Mesodermal cell (in vitro differentiated cells): ENCODE results near the gene CUL2.

Experiments used
- H3K27ac ChIP-seq: 2 replicates; pipeline ENCODE4 v1.7.0; 2013; ENCODE audit warnings: mild to moderate bottlenecking, low read depth, low read length, moderate library complexity; ENCODE audit not compliant: severe bottlenecking
- H3K36me3 ChIP-seq: 2 replicates; pipeline ENCODE4 v1.7.1; 2013; ENCODE audit warnings: mild to moderate bottlenecking, low read length, moderate library complexity; ENCODE audit not compliant: control insufficient read depth, insufficient read depth
- H3K4me1 ChIP-seq: one replicate; pipeline ENCODE4 v1.7.1; 2013; ENCODE audit warnings: mild to moderate bottlenecking, low read length; ENCODE audit not compliant: insufficient read depth, control insufficient read depth, poor library complexity, severe bottlenecking
- H3K4me3 ChIP-seq: 2 replicates; pipeline ENCODE4 v1.7.0; 2013; ENCODE audit warnings: low read length, control low read depth, mild to moderate bottlenecking; ENCODE audit not compliant: insufficient read depth, poor library complexity, severe bottlenecking; ENCODE audit errors: extremely low read depth
- H3K9me3 ChIP-seq: 2 replicates; pipeline ENCODE4 v1.7.1; 2013; ENCODE audit warnings: mild to moderate bottlenecking, low read length, moderate library complexity; ENCODE audit not compliant: control insufficient read depth
- WGBS, 2 experiments: methylation state at CpG; one replicate each; pipeline ENCODE4 v1.1.5; 2013; ENCODE audit warnings: missing lambda C conversion rate in 2 of 2; ENCODE audit not compliant: insufficient coverage in 2 of 2; 5-methylcytosine and 5-hydroxymethylcytosine counted together

The CUL2 gene

GRCh38 chr10:35079763-35080162, 10.4 kb downstream of the CUL2 start:
- H3K4me3 ChIP-seq: no peak overlapping the region
- H3K27ac ChIP-seq: peak overlapping the region; percentile 46
- H3K9me3 ChIP-seq: peaks cover 4% of the 10 kb centered on the region
- peaks cover 7% of the 10 kb centered on the region for H3K4me1 ChIP-seq
- H3K36me3 ChIP-seq: peaks cover 19% of the 10 kb centered on the region
- 100% methylated on average over 1 of the region's 3 CpGs; no CpG with 5 or more reads in 1 of the 2 experiments for WGBS, 2 experiments

- no peak overlapping the region for H3K27ac ChIP-seq
- peaks cover 7% of the 10 kb centered on the region for H3K4me1 ChIP-seq
- H3K9me3 ChIP-seq: peaks cover 4% of the 10 kb centered on the region
- no peak overlapping the region for H3K4me3 ChIP-seq
- peaks cover 19% of the 10 kb centered on the region for H3K36me3 ChIP-seq
- 89% methylated on average over 4 of the region's 4 CpGs; no CpG with 5 or more reads in 1 of the 2 experiments for WGBS, 2 experiments
Observed at GRCh38 chr10:35079265-35079664, 10.9 kb downstream of the CUL2 start.

GRCh38 chr10:35075228-35075627, 14.9 kb downstream of the CUL2 start:
- peaks cover 24% of the 10 kb centered on the region for H3K36me3 ChIP-seq
- H3K4me1 ChIP-seq: peaks cover 10% of the 10 kb centered on the region
- 100% methylated on average over 3 of the region's 3 CpGs for WGBS, 2 experiments
- no peak overlapping the region for H3K4me3 ChIP-seq
- no peak overlapping the region for H3K27ac ChIP-seq
- H3K9me3 ChIP-seq: no peaks in the 10 kb centered on the region

GRCh38 chr10:35074266-35074665, 15.9 kb downstream of the CUL2 start:
- H3K4me1 ChIP-seq: peaks cover 4% of the 10 kb centered on the region
- no peak overlapping the region for H3K4me3 ChIP-seq
- H3K36me3 ChIP-seq: peaks cover 26% of the 10 kb centered on the region
- H3K9me3 ChIP-seq: no peaks in the 10 kb centered on the region
- H3K27ac ChIP-seq: no peak overlapping the region
- WGBS, 2 experiments: 91% methylated on average over 3 of the region's 4 CpGs; no CpG with 5 or more reads in 1 of the 2 experiments

GRCh38 chr10:35070521-35070920, 19.6 kb downstream of the CUL2 start:
- Histone ChIP-seq H3K36me3 (peaks cover 45% of the 10 kb centered on the region), H3K4me3 (no peak overlapping the region), H3K4me1 (peaks cover 4% of the 10 kb centered on the region), H3K9me3 (no peaks in the 10 kb centered on the region), H3K27ac (no peak overlapping the region)
- WGBS, 2 experiments: 100% methylated on average over 1 of the region's 3 CpGs

- 100% methylated on average over 1 of the region's 3 CpGs; no CpG with 5 or more reads in 1 of the 2 experiments for WGBS, 2 experiments
- H3K4me1 ChIP-seq: peaks cover 7% of the 10 kb centered on the region
- H3K9me3 ChIP-seq: no peaks in the 10 kb centered on the region
- no peak overlapping the region for H3K4me3 ChIP-seq
- H3K27ac ChIP-seq: no peak overlapping the region
- H3K36me3 ChIP-seq: peaks cover 63% of the 10 kb centered on the region
Observed at GRCh38 chr10:35063837-35064454, 26.2 kb downstream of the CUL2 start.

- no peak overlapping the region for H3K27ac ChIP-seq
- H3K4me1 ChIP-seq: peaks cover 38% of the 10 kb centered on the region
- H3K9me3 ChIP-seq: no peaks in the 10 kb centered on the region
- peaks cover 44% of the 10 kb centered on the region for H3K36me3 ChIP-seq
- no peak overlapping the region for H3K4me3 ChIP-seq
Observed at GRCh38 chr10:35059481-35059880, 30.7 kb downstream of the CUL2 start.

- Histone ChIP-seq H3K4me3 (no peak overlapping the region), H3K27ac (peak overlapping the region; percentile 86), H3K36me3 (peaks cover 44% of the 10 kb centered on the region), H3K4me1 (peaks cover 38% of the 10 kb centered on the region), H3K9me3 (no peaks in the 10 kb centered on the region)
- no CpG with 5 or more reads among the region's 1 CpG for WGBS, 2 experiments
Observed at GRCh38 chr10:35058686-35059085, 31.5 kb downstream of the CUL2 start.

- 61 to 77% methylated on average over 5 to 6 of the region's 6 CpGs for WGBS, 2 experiments
Observed at GRCh38 chr10:35058134-35058533, 32.0 kb downstream of the CUL2 start.

GRCh38 chr10:35056686-35057085, 33.5 kb downstream of the CUL2 start:
- Histone ChIP-seq H3K36me3 (peaks cover 49% of the 10 kb centered on the region), H3K4me1 (peaks cover 38% of the 10 kb centered on the region), H3K27ac (peak overlapping the region; percentile 51), H3K4me3 (no peak overlapping the region), H3K9me3 (no peaks in the 10 kb centered on the region)
- WGBS, 2 experiments: 89 to 93% methylated on average over 4 to 5 of the region's 5 CpGs

More at GRCh38 chr10:35058134-35058533, 32.0 kb downstream of the CUL2 start:
- H3K4me1 ChIP-seq: peaks cover 38% of the 10 kb centered on the region
- H3K9me3 ChIP-seq: no peaks in the 10 kb centered on the region
- peak overlapping the region; percentile 86 for H3K27ac ChIP-seq
- H3K36me3 ChIP-seq: peaks cover 46% of the 10 kb centered on the region
- no peak overlapping the region for H3K4me3 ChIP-seq

GRCh38 chr10:35056133-35056532, 34.0 kb downstream of the CUL2 start:
- H3K36me3 ChIP-seq: peaks cover 55% of the 10 kb centered on the region
- 88% methylated on average over 1 of the region's 1 CpG; no CpG with 5 or more reads in 1 of the 2 experiments for WGBS, 2 experiments

More at GRCh38 chr10:35056133-35056532, 34.0 kb downstream of the CUL2 start:
- Histone ChIP-seq H3K27ac (peak overlapping the region; percentile 51), H3K9me3 (no peaks in the 10 kb centered on the region), H3K4me3 (no peak overlapping the region), H3K4me1 (peaks cover 38% of the 10 kb centered on the region)
